GM18505 (cell line): ENCODE results near the gene NLRP6.

ENCODE experiments used
- ATAC-seq: cut with Tn5 transposase; IDR thresholded peaks from one replicate; pipeline ENCODE4 v1.9.1; 2021; ENCODE audit not compliant: unreplicated experiment
- POLR2A ChIP-seq: IDR thresholded peaks from 4 replicates; pipeline ENCODE4 v1.6.1; 2011; ENCODE audit warnings: borderline replicate concordance; ENCODE audit not compliant: insufficient read depth, insufficient read length; ENCODE audit errors: extremely low read depth

Gene NLRP6

GRCh38 chr11:250274-250673 lies 27.9 kb upstream of the NLRP6 start:
- no peak for TF ChIP-seq POLR2A
- ATAC-seq = no peak

- TF ChIP-seq POLR2A = no peak
- no peak for ATAC-seq
Measured at GRCh38 chr11:250740-251299, 27.4 kb upstream of the NLRP6 start.

GRCh38 chr11:251550-251949 lies 26.7 kb upstream of the NLRP6 start:
- ATAC-seq = no peak

GRCh38 chr11:252666-253065 lies 25.5 kb upstream of the NLRP6 start:
- TF ChIP-seq POLR2A = no peak
- no peak for ATAC-seq

More at GRCh38 chr11:251550-251949, 26.7 kb upstream of the NLRP6 start:
- no peak for TF ChIP-seq POLR2A

- no peak for TF ChIP-seq POLR2A
- no peak for ATAC-seq
Measured at GRCh38 chr11:253160-253885, 24.9 kb upstream of the NLRP6 start.

GRCh38 chr11:253886-254270 lies 24.3 kb upstream of the NLRP6 start:
- TF ChIP-seq POLR2A = no peak
- no peak for ATAC-seq

GRCh38 chr11:255176-255575 lies 23.0 kb upstream of the NLRP6 start:
- ATAC-seq = no peak
- TF ChIP-seq POLR2A = no peak

DNA sequence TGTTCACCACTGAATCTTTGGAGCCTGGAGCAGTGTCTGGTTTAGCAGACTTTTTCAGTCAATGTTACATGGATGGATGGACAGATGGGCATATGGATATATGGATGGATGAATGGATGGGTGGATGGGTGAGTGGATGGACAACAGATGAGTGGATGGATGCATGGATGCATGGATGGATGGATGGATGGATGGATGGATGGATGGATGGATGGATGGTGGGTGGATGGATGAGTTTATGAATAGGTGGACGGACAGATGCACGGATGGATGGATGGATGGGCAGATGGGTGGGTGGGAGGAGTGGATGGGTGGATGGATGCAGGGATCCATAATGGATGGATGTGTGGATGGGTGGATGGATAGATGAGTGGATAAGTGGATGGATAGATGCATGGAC lies 22.4 kb upstream of the NLRP6 start:
- TF ChIP-seq POLR2A = no peak
- ATAC-seq = no peak

GRCh38 chr11:256952-257737 lies 21.1 kb upstream of the NLRP6 start:
- no peak for ATAC-seq
- TF ChIP-seq POLR2A = no peak

- no peak for TF ChIP-seq POLR2A
- no peak for ATAC-seq
Measured at GRCh38 chr11:257766-258493, 20.3 kb upstream of the NLRP6 start.

DNA sequence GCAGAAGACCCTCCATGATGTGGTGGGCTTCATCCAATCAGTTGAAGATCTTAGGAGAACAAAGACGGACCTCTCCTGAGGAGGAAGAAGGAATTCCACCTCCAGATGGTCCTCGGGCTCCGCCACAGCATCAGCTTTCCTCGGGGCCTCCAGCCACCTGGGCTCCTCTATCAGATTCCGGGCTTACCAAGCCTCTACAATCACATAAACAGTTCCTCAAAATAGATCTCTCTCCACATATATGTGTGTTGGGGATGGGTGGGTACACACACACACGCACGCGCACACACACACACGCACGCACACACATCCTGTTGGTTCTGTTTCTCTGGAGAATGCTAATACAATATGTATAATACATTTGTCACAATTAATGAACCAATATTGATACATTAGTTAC lies 18.8 kb upstream of the NLRP6 start:
- no peak for ATAC-seq
- no peak for TF ChIP-seq POLR2A

DNA sequence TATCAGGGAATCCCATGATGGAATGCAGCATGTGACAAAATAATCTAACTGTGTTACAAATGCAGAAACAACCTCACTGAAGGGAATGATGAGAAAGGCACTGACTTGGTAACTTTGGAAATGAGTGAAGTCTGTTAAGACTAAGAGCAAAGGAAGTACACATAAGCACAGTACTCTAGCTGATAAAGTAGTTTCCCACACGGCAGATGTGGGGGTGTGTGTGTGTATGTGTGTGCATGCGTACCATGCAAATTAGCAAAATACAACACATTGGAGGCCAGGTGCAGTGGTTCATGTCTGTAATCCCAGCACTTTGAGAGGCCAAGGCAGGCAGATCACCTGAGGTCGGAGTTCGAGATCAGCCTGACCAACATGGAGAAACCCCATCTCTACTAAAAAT lies 16.6 kb upstream of the NLRP6 start:
- TF ChIP-seq POLR2A = no peak
- no peak for ATAC-seq

DNA sequence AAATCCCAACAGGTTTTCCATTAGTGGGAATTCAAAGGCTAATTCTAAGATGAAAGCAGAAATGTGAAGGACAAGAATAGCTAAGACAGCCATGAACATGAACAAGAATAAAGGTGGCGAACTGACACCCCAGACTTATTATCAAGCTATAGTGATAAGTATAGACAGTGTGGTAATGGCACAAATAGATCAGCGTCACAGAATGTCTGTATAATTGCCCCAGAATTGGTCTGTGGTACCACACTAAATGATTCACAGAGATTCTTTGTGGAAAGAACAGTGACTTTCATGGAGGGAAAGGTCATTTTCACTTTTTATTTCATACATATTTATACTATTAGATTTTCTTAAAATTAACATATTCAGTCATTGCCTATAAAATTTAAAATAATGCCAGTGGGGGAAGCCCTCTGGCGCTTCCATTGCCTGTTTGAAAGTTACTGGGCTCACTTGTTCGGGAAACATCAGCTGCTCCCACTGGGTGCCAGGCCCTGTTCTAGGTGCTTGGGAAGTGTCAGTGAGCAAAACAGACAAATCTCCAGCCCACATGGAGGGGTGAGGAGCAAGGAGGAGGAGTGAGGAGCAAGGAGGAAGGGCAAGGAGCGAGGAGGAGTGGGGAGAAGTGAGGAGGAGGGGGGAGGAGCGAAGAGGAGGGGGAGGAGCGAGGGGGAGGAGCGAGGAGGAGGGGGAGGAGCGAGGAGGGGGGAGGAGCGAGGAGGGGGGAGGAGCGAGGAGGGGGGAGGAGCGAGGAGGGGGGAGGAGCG lies 11.3 kb upstream of the NLRP6 start:
- ATAC-seq = no peak
- no peak for TF ChIP-seq POLR2A

GRCh38 chr11:267491-267994 lies 10.7 kb upstream of the NLRP6 start:
- peak; percentile 70 for TF ChIP-seq POLR2A
- no peak for ATAC-seq
